Umbilical cord (tissue), 2 donors: ENCODE data around the gene GABARAP. TPM values are rescaled to one million over a fixed set of nuclear protein-coding genes. Genes with fewer than 3 reads are reported as not detected.
A peak's percentile ranks its signal among the peaks of the same experiment; 100 is the strongest.

Experiments used
- DNase-seq: peaks from one replicate; pipeline ENCODE4 v3.0.0-alpha.2; 2015; ENCODE audit warnings: low spot score
- total RNA-seq: library from RNA; depleted of rRNA; stranded (reverse); fragments of >200 nt; gene quantifications from one replicate; pipeline ENCODE4 v1.2.3, GENCODE V29; 2014; ENCODE audit warnings: low replicate concordance; ENCODE audit not compliant: insufficient read depth

The GABARAP gene
- total RNA-seq, 1 donor from 2014 or later = 240 TPM

DNA sequence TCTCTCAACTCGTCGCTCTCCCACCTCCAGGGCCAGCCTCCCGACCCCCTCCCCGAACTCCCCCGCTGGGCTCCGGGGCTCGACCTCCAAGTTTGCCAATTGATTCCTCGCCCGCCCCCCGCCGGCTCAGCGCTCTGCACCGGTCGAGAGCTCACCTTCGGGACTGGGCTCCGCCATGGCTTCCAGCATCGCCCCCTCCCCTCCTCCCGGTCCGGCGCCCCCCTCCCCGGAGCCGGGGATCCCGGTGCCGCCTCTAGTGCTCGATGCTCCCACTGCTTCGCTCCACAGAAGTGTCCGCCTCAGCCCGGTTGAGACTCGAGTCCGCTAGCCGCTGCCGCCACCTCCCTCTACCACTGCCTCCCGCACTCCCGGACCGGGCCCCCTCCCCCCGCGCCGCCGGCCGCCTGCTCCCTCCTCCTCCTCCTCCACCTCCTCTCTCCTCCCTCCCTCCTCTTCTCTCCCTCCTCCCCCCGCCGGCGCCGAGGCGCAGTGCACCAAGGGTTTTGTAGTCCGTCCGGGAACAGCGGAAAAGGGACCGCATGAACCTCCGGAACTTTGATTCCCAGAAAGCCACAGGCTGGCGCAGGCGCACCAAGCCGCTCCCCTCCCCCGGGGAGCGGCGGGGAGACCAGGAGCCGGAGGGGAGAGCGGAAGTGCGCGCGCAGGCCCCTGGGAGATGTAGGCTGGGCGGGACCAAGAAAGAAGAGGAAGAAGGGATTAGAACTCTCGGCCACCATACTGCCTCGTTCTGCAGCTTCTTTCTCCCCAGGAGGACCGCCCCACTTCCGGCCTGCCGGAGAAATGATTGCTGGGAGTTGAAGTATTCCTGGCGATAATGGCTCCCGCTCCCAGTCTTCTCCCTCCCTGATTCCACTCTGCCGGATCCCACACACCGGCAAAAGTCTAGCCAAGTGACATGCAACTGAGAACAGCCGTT is 2.9 kb downstream of the GABARAP start, which contains the start of gene PHF23:
PHF23 (minus strand) TSS at position 367 of the 937 bp plus-strand sequence; CDS start at position 189, 178 bp downstream.
- peak; percentile 100 for DNase-seq

- no peak for DNase-seq
Observed at GRCh38 chr17:7238420-7239090, 3.7 kb downstream of the GABARAP start.

- peak; percentile 79 for DNase-seq
Observed at GRCh38 chr17:7237761-7238419, 4.4 kb downstream of the GABARAP start.

DNA sequence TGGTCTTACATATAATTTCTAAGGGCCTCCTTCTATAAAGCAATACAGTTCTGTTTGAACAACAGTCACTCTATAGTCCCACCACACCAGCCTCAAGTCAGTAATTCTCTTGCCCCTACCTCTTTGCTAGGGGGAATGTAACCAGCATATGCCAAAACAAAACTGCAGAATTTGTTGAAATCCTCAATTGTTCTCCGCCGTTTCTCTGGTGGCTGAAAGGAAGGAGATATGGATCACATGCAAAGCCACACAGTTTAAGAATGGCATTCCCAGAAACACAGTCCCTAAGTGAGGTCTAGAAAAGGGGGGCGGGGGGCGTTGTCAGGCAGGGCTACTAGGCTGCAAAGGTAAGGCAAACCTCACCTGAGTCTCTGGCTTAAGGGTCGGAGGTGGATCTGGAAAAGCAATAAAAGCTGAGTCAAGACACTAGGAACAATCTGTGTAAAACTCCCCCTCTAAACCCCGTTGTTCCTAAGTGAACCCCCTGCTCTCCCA is 4.9 kb downstream of the GABARAP start:
- DNase-seq = no peak

DNA sequence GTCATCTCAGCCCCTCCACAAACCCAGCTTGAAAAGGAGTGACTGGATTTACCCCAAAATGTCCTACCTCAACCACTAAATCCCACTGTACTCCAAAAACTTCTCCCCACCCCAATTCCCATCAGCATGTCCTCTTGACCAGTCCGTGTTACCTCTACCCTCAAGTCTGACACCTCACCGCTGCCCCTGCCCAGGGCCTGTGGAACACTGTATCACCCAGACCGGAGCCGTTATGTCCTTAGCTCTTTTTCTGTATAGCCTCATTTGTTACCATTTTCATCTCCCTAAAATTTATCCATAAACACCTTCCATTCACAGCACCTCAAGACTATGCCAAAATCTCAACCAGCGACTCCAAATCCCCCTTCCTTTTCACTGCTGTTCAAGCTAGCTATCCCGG is 5.4 kb downstream of the GABARAP start:
- DNase-seq = no peak

GRCh38 chr17:7235693-7236665 is 6.3 kb downstream of the GABARAP start:
- DNase-seq = no peak

- peak; percentile 98 for DNase-seq
Observed at GRCh38 chr17:7234083-7234951, 7.9 kb downstream of the GABARAP start, which contains the start of gene DVL2. TSS of gene DVL2 (minus strand) at chr17:7234517. CDS start at chr17:7234262, 255 bp downstream.

DNA sequence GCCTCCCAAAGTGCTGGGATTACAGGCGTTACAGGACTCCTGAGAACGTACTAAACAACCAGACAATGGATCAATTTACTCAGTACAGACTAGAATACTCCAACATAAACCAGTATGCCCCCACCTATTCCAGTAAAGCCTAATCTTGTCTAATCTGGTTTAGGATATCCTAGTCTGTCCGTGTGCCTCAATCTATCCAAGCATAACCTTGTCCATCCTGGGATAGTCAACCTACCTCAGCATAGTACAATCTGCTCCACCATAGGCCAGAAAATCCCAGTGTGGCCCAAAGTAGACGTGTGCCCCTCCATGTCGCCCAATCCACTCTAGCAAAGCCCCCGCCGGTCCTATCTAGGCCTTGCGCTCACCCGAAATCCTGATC is 8.6 kb downstream of the GABARAP start:
- DNase-seq = no peak

- DNase-seq = no peak
Observed at GRCh38 chr17:7232114-7232513, 10.1 kb downstream of the GABARAP start.

- DNase-seq = no peak
Observed at GRCh38 chr17:7229504-7229903, 12.7 kb downstream of the GABARAP start.

GRCh38 chr17:7228920-7229319 is 13.3 kb downstream of the GABARAP start:
- DNase-seq = no peak

GRCh38 chr17:7226721-7227710 is 15.2 kb downstream of the GABARAP start:
- no peak for DNase-seq

- DNase-seq = no peak
Observed at GRCh38 chr17:7225711-7226331, 16.4 kb downstream of the GABARAP start.

- DNase-seq = no peak
Observed at GRCh38 chr17:7224661-7225111, 17.6 kb downstream of the GABARAP start.

- no peak for DNase-seq
Observed at GRCh38 chr17:7224110-7224509, 18.1 kb downstream of the GABARAP start.

- no peak for DNase-seq
Observed at GRCh38 chr17:7223375-7223774, 18.9 kb downstream of the GABARAP start.

GRCh38 chr17:7222972-7223292 is 19.3 kb downstream of the GABARAP start:
- no peak for DNase-seq
